HG02885 (cell line): ENCODE results near the gene NUDT4B.
"Not testable (repeated sequence)": the region's sequence is repeated elsewhere in the genome, so short reads cannot be mapped to it uniquely, and the experiment has no call there.

Experiments
- ATAC-seq: cut with Tn5 transposase; IDR thresholded peaks from one replicate; pipeline ENCODE4 v1.9.1; 2021; ENCODE audit warnings: mild to moderate bottlenecking; ENCODE audit not compliant: unreplicated experiment, poor library complexity

The NUDT4B gene

GRCh38 chr1:148791543-148792099, 43.0 kb downstream of the NUDT4B start:
- ATAC-seq = not testable (repeated sequence)

GRCh38 chr1:148793762-148794332, 45.3 kb downstream of the NUDT4B start:
- ATAC-seq = not testable (repeated sequence)
